Measurements from ENCODE around the gene TMEM272. TPM values are rescaled to one million over a fixed set of nuclear protein-coding genes. Genes with fewer than 3 reads are reported as not detected.

The TMEM272 gene
- total RNA-seq, 2 experiments from 2014 or later = 0.18 to 0.32 TPM

GRCh38 chr13:51772105-51772455 lies 72.9 kb downstream of the TMEM272 start:
- intact Hi-C loops (cut with micrococcal nuclease) = no loop called here
- no peak for ATAC-seq
- Mint-ChIP-seq H3K27me3 (no peaks in the 10 kb centered on the region), H3K36me3 (ENCODE audit: low read depth) (peaks cover 3% of the 10 kb centered on the region), H3K4me1 (ENCODE audit: low read depth) (no peaks in the 10 kb centered on the region), H3K9me3 (no peaks in the 10 kb centered on the region), H3K4me3 (no peak overlapping the region), H3K27ac (no peak overlapping the region)
- ChIA-PET POLR2A (no interaction called here), CTCF (interaction anchor here (1.2 kb wide), 1 partner anchor 26 kb away, joined by 3 read pairs; no protein-coding TSS in a partner anchor)
- no peak for DNase-seq
- no peak for TF ChIP-seq CTCF (IDR thresholded peaks at IDR 0.05)

GRCh38 chr13:51771418-51772104 lies 73.4 kb downstream of the TMEM272 start:
- Mint-ChIP-seq H3K9me3 (no peaks in the 10 kb centered on the region), H3K36me3 (ENCODE audit: low read depth) (peaks cover 3% of the 10 kb centered on the region), H3K27ac (no peak overlapping the region), H3K4me1 (ENCODE audit: low read depth) (no peaks in the 10 kb centered on the region), H3K27me3 (no peaks in the 10 kb centered on the region), H3K4me3 (no peak overlapping the region)
- CTCF ChIA-PET = interaction anchor here (1.2 kb wide), 1 partner anchor 26 kb away, joined by 3 read pairs; no protein-coding TSS in a partner anchor
- ATAC-seq (no peak), DNase-seq (no peak)
- intact Hi-C loops (cut with micrococcal nuclease) = no loop called here
- POLR2A ChIA-PET = no interaction called here
- no peak for TF ChIP-seq CTCF (IDR thresholded peaks at IDR 0.05)

GRCh38 chr13:51770681-51771417 lies 74.1 kb downstream of the TMEM272 start:
- POLR2A ChIA-PET = no interaction called here
- CTCF ChIA-PET = interaction anchor here (1.3 kb wide), 1 partner anchor 29 kb away, joined by 3 read pairs; no protein-coding TSS in a partner anchor
- ATAC-seq = no peak

GRCh38 chr13:51770160-51770559 lies 74.8 kb downstream of the TMEM272 start:
- ATAC-seq = no peak
- CTCF ChIA-PET = interaction anchor here (1.3 kb wide), 1 partner anchor 28 kb away, joined by 3 read pairs; no protein-coding TSS in a partner anchor
- no peak for TF ChIP-seq CTCF (IDR thresholded peaks at IDR 0.05)

More at GRCh38 chr13:51770681-51771417, 74.1 kb downstream of the TMEM272 start:
- H3K9me3 Mint-ChIP-seq = no peaks in the 10 kb centered on the region
- intact Hi-C loops (cut with micrococcal nuclease) = no loop called here
- H3K4me1 Mint-ChIP-seq (ENCODE audit: low read depth) = peaks cover 4% of the 10 kb centered on the region
- H3K27me3 Mint-ChIP-seq = no peaks in the 10 kb centered on the region
- no peak for TF ChIP-seq CTCF (IDR thresholded peaks at IDR 0.05)
- H3K27ac Mint-ChIP-seq = no peak overlapping the region
- no peak overlapping the region for H3K4me3 Mint-ChIP-seq
- DNase-seq = no peak
- peaks cover 3% of the 10 kb centered on the region for H3K36me3 Mint-ChIP-seq (ENCODE audit: low read depth)

More at GRCh38 chr13:51770160-51770559, 74.8 kb downstream of the TMEM272 start:
- peaks cover 11% of the 10 kb centered on the region for H3K4me1 Mint-ChIP-seq (ENCODE audit: low read depth)
- intact Hi-C loops (cut with micrococcal nuclease) = no loop called here
- H3K9me3 Mint-ChIP-seq = no peaks in the 10 kb centered on the region
- DNase-seq = no peak
- no peak overlapping the region for H3K4me3 Mint-ChIP-seq
- peaks cover 3% of the 10 kb centered on the region for H3K36me3 Mint-ChIP-seq (ENCODE audit: low read depth)
- no peak overlapping the region for H3K27ac Mint-ChIP-seq
- no peaks in the 10 kb centered on the region for H3K27me3 Mint-ChIP-seq
- POLR2A ChIA-PET = no interaction called here

Data from activated CD8-positive, alpha-beta T cell treated with anti-CD3 and anti-CD28 coated beads for 36 hours (primary cell).